Chondrocyte (in vitro differentiated cells): Measurements from ENCODE around the gene DHCR24. TPM values are rescaled to one million over a fixed set of nuclear protein-coding genes. Genes with fewer than 3 reads are reported as not detected.

Source experiments
- DNase-seq: peaks from one replicate; pipeline ENCODE4 v3.0.0; 2021; ENCODE audit warnings: mixed read lengths, low spot score
- H3K27ac Mint-ChIP-seq: one replicate; pipeline ENCODE4 v1.8.0; 2021; ENCODE audit warnings: mild to moderate bottlenecking, moderate library complexity, mixed read lengths; ENCODE audit not compliant: unreplicated experiment
- H3K27me3 Mint-ChIP-seq: 2 replicates; pipeline ENCODE4 v1.8.0; 2021; ENCODE audit warnings: low read depth, mixed read lengths
- H3K36me3 Mint-ChIP-seq: 2 replicates; pipeline ENCODE4 v1.8.0; 2021; ENCODE audit warnings: low read depth, mixed read lengths
- H3K4me1 Mint-ChIP-seq: 2 replicates; pipeline ENCODE4 v1.8.0; 2021; ENCODE audit warnings: low read depth, mild to moderate bottlenecking, mixed read lengths
- H3K4me3 Mint-ChIP-seq: one replicate; pipeline ENCODE4 v1.8.0; 2021; ENCODE audit warnings: mild to moderate bottlenecking, moderate library complexity, mixed read lengths; ENCODE audit not compliant: unreplicated experiment
- H3K9me3 Mint-ChIP-seq: 2 replicates; pipeline ENCODE4 v1.8.0; 2021; ENCODE audit warnings: low read depth, mixed read lengths
- CTCF ChIP-seq: fragments of 200-600 bp; sonication (generic); IDR thresholded peaks from 2 replicates; pipeline ENCODE4 v1.5.0; 2021; ENCODE audit warnings: antibody characterized with exemption, mild to moderate bottlenecking, moderate library complexity
- total RNA-seq: library from RNA; stranded (reverse); gene quantifications from 3 replicates; pipeline ENCODE4 v1.2.1, GENCODE V29; 2021

Gene DHCR24
- total RNA-seq, 1 donor from 2014 or later = 129 TPM

GRCh38 chr1:54872036-54872331 is 15.0 kb downstream of the DHCR24 start:
- no peak for DNase-seq
- H3K27ac Mint-ChIP-seq = no peak overlapping the region
- peaks cover 20% of the 10 kb centered on the region for H3K36me3 Mint-ChIP-seq
- no peaks in the 10 kb centered on the region for H3K9me3 Mint-ChIP-seq
- H3K4me3 Mint-ChIP-seq = no peak overlapping the region
- peaks cover 3% of the 10 kb centered on the region for H3K4me1 Mint-ChIP-seq
- H3K27me3 Mint-ChIP-seq = no peaks in the 10 kb centered on the region
- no peak for TF ChIP-seq CTCF

GRCh38 chr1:54871275-54872035 is 15.5 kb downstream of the DHCR24 start:
- TF ChIP-seq CTCF = no peak
- H3K36me3 Mint-ChIP-seq = peaks cover 16% of the 10 kb centered on the region
- H3K27ac Mint-ChIP-seq = no peak overlapping the region
- DNase-seq = no peak
- H3K4me1 Mint-ChIP-seq = no peaks in the 10 kb centered on the region
- no peaks in the 10 kb centered on the region for H3K9me3 Mint-ChIP-seq
- no peaks in the 10 kb centered on the region for H3K27me3 Mint-ChIP-seq
- H3K4me3 Mint-ChIP-seq = no peak overlapping the region

GRCh38 chr1:54870869-54871268 is 16.1 kb downstream of the DHCR24 start:
- TF ChIP-seq CTCF = no peak
- peaks cover 18% of the 10 kb centered on the region for H3K36me3 Mint-ChIP-seq
- no peaks in the 10 kb centered on the region for H3K4me1 Mint-ChIP-seq
- no peaks in the 10 kb centered on the region for H3K27me3 Mint-ChIP-seq
- no peak for DNase-seq
- no peak overlapping the region for H3K4me3 Mint-ChIP-seq
- H3K27ac Mint-ChIP-seq = no peak overlapping the region
- H3K9me3 Mint-ChIP-seq = no peaks in the 10 kb centered on the region

- Mint-ChIP-seq H3K4me3 (no peak overlapping the region), H3K9me3 (no peaks in the 10 kb centered on the region), H3K27me3 (no peaks in the 10 kb centered on the region), H3K4me1 (no peaks in the 10 kb centered on the region), H3K27ac (no peak overlapping the region), H3K36me3 (peaks cover 18% of the 10 kb centered on the region)
- no peak for TF ChIP-seq CTCF
- no peak for DNase-seq
Observed at GRCh38 chr1:54869173-54869851, 17.7 kb downstream of the DHCR24 start.

GRCh38 chr1:54867717-54868057 is 19.3 kb downstream of the DHCR24 start:
- Mint-ChIP-seq H3K4me1 (no peaks in the 10 kb centered on the region), H3K9me3 (no peaks in the 10 kb centered on the region), H3K27ac (no peak overlapping the region), H3K27me3 (no peaks in the 10 kb centered on the region), H3K36me3 (peaks cover 20% of the 10 kb centered on the region), H3K4me3 (no peak overlapping the region)
- DNase-seq = no peak
- TF ChIP-seq CTCF = no peak
